T-helper 1 cell treated with Interleukin-12 subunit alpha and Interleukin-12 subunit beta and Interleukin-4 antibody, amounts not matched to agents 30 ng/mL and 1 ng/mL, for 36 hours (primary cell): ENCODE measurements around the gene SRPRB. TPM values are rescaled to one million over a fixed set of nuclear protein-coding genes. Genes with fewer than 3 reads are reported as not detected.

Source experiments
- intact Hi-C: fragments of 100-400 bp; cut with micrococcal nuclease; formaldehyde crosslinking; loops from one replicate; pipeline ENCODE4 v1.15.1; 2024
- total RNA-seq: library from RNA; stranded (reverse); gene quantifications from 2 replicates; pipeline ENCODE4 v1.2.3, GENCODE V29; 2022

Gene SRPRB
- total RNA-seq, 1 donor from 2014 or later: 73.1 TPM

DNA sequence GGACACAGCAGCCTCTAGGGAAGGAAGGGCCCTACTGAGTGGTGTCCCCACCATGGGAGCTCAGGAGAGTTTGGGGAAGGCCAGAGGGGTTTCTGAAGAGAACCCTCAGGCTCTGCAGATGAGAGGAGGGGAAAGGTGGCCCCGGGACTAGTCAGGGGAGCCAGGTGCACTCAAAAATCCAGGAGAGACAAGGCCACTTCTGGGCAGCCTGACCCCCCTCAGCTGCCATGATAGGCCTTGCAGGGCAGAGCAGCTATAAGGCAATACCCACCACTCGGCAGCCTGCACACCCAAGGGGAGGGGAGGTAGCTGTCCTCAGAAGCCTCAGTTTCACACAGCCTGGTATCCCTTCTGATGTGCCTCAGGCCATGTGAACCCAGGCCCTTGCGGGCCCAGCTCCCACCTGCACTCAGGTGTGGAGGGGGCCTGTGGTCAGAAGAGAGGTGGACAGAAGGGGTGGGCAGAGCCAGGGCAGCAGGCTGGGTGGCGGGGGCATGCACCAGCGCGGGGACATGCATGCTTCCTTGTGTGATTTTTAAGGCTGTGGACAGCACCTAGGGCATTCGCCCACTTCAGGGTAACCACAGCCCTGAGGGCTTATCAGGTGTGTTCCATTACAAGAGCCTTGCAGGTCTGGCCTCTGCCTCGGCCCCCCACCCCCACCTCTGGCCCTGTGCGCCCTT lies 34.6 kb downstream of the SRPRB start:
- intact Hi-C loops: no loop called here

DNA sequence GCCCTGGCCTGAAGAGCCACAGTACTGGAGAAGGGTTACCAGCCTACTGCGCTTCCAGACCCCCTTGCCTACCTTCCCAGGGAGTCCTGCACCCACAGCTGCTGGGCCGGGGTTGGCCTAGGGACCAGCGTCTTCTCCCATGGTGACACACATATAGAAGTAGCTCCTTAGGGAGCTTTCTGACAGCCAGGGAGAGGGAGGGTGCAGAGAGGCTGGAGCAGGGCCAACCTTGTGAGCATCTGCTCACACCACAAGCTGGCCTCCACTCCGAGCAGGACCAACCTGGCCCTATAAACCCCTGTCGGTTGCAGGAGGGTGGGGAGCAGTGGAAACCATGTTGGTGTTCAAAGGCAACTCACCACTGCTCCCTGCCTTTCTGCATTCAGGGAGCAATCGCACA lies 35.2 kb downstream of the SRPRB start:
- intact Hi-C loops: no loop called here

DNA sequence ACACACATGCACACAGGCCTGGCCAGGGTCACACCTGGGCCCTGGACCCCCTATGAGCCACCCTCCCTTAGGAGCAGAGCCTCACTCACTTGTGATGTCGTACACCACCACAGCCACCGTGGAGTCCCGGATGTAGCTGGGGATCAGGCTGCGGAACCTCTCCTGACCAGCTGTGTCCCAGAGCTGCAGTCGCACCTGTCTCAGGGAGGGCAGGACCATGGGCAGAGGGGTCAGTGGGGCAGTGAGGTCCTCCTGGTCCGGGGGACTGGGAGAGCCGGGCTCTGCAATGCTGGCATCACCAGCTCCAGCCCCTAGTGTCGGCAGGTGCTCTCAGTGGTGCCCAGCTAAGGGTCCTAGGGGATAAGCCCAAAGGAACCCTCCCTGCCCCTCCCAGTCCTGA lies 35.6 kb downstream of the SRPRB start:
- intact Hi-C loops: no loop called here

DNA sequence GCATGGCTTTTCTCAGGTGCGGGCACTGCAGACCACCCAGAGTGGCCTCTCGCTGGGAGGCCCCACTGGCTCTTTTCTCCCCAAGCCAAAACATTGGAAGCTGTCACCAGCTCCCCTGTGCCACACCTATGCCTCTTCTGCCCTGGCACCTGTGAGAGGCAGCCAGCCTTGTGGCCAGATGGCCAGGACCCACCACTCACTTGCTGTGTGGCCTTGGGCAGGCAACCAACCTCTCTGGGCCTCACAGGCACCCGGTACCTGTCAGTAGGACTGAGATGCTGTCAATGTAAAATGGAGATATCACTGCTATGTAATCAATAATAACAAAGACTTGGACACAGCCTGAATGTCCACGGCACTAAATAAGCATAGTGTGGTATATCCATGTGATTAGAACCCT lies 36.5 kb downstream of the SRPRB start:
- intact Hi-C loops: no loop called here

DNA sequence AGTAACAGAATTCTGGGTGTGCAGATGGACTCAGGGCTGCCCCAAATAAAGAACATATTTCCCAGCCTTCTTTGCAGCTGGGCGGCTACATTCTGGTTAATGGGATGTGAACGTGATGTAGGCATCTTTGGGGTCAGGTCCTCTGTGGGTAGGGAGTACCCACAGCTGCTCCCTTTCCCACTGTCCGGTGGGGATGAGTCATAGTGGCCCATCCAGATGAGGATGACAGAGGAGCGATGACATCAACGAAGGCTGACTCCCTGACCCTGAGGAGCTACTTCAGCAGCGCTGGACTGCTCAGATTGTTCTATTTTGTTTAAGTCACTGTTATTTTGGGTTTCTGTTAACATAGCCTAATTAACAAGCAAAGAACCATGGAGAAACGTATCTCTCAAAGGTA lies 38.0 kb downstream of the SRPRB start:
- intact Hi-C loops: no loop called here

DNA sequence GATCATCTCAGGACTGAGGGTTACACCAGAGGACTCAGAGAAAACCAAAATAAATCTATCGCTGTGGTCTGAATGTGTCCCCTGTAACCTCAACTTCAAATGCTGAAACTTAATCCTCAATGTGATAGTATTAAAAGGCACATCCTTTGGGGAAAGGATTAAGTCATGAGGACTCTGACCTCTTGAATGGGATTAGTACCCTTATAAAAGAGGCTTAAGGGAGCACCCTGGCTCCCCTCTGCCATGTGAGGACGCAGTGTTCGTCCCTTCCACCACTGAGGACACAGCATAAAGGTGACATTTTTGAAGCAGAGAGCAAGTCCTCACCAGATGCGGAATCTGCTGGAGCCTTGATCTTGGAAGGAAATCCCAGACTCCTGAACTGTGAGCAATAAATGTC lies 39.5 kb downstream of the SRPRB start:
- intact Hi-C loops: no loop called here

DNA sequence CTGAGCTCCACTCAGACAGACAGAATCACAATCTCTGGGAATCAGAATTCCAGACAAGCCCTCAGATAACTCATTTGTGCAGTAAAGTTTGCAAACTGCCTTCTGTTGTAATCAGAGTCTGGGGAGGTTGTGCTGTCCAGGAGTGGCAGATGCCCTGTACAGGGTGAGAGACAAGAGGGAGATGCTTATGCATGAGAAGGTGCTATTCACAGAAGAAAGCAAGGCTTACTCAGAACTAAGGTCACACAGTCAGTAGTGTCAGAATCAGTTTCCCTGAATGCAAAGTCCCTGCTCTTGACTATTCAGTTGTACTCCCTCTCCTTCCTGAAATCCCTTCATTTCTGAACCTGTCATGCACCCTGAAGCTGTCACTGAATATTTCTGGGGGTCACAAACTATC lies 43.7 kb downstream of the SRPRB start:
- intact Hi-C loops: no loop called here

DNA sequence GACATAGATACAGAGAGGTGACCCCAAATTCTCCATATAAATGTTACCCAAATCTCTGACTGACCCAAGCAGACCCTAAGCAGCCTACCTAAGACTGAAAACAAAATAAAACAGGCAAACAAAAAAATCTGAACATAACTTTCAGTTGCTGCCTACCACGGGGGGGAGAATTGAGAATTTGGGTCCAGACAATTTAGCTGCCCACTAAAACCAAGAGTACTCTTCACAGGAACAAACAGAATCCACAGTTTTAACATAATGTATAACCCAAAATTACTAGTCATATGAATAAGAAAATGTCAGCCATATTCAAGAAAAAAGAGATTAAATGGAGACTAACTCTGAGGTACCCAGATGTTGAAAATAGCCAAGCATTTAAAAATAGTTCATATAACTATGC lies 44.4 kb downstream of the SRPRB start:
- intact Hi-C loops: no loop called here

DNA sequence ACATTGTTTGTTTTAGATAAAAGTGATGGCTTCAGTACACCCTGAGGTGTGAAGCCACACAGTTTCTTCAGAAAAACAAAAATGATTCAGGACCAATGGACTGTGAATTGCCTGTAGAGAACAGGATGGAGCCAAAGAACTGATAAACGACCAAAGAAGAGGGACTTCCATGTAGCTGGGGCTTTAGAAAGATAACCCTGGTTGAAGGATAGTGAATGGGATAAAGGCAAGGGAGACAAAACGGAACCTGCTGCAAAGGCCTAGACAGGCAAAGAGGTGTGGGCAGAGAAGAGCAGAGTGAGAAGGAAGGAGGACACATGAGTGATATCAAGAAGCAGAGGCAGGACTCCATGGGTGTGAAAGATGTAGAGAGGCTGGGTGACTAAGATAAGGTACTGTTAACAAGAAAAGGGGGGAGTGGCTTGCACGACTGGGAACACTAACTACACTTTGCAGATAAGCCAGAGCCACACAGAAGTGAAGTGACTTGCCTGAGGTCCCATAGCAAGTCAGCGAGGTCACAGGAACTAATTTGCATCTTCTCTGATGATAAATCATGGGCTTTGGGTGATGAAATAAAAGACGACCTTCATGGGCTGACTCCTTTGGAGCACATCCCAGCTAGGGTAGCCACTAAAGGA lies 45.8 kb downstream of the SRPRB start:
- intact Hi-C loops: no loop called here

DNA sequence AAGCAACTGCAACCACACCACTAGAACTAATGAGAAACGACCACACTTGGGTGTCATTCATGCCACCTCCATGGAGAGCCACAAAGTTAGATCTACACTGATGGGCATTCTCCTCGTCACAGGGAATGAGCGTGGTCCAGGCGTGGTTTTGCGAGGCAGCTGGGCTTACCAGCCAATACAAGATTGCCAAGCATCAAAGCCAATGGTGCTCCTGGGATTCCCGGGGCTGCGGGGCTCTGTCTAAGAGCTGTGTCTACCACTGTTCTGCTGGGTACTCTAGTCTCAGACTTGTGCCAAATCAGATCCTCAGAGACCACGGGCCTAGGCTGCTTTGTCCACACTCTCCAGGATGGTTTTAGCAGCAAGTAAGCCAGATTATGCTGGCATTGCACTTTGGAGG lies 46.3 kb downstream of the SRPRB start:
- intact Hi-C loops: no loop called here

DNA sequence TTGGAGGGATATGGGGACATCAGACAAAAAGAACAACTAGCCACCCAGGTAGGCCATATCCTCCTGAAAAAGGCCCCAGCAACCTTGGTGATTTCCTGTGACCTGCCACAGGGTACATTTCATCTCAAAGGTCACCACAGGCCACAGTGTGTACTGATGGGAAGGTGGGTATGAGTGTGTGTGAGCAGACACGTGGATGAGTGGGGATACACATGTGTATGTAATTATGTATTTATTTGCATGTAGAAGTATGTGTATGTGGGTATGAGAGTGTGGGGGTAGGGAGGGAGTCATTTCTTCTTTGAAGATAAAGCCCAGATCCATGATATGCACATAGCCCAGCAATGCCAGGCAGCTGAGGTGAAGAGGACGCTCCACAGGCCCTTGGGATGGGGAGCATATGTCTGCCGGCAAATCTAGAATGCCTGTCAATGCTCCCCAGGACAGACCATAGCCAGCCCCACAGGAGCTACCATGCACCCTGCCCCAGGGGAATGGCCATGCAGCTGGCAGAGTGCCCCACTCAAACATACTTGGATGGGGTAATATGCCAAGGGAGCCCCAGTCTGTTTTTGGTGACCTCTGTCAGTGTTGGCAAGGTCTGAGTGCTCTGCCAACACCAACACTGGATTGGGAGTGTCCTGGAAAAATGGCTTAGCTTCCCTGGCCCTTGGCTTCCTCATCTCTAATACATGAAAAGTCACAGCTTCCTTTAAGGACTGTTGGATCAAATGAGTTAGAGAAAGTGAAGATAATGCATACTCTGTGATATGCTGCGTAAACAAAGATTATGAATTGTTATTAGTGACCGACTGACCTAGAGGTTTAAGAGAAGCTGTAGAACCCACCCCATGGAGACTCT lies 47.7 kb downstream of the SRPRB start:
- intact Hi-C loops: no loop called here

DNA sequence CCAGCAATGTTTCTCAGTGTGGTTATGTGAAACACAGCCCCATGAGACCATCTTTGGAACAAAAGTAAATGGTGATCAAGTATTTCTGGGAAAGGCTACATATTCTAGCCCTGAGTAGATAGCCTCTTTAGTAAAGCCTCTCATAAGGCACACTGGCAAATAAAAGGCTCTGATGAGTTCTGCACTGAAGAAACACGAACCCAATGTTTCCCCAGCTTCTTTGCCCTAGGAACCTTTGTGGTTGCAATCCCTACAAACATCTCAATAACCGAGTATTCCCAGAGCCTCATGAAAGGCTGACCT lies 48.3 kb downstream of the SRPRB start:
- intact Hi-C loops: no loop called here

DNA sequence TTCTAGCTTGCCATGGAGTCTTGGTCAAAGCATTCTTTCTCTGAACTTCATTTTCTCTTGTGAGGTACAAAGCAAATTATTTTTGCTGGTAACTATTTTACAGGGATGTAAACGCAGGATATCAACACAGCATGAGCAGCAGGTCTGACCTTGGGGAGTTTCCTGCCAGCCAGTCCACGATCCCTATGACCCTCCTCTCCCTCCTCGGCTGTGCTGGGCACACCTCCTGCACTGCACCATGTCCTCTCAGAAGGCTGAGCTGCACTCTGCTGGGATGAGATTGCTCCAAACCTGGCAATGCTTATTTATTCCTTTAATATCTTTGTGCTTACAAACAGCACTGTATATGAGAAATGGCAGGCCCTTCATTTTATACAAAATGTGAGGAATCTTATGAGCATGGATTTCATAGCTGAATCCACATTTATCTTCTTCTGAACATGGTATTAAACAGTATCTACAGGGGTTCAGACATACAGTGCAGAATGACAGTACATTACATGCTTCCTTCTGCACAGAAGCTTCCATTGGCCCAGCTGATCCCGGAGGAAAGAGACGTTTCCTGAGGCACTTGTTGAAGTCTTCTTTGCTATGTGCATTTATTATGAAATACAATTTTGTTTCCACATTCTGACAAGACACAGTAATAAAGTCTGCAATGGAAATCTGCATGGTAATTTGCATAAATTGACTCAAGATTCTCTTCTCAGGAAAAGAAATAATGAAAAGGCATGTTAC lies 48.8 kb downstream of the SRPRB start:
- intact Hi-C loops: no loop called here

DNA sequence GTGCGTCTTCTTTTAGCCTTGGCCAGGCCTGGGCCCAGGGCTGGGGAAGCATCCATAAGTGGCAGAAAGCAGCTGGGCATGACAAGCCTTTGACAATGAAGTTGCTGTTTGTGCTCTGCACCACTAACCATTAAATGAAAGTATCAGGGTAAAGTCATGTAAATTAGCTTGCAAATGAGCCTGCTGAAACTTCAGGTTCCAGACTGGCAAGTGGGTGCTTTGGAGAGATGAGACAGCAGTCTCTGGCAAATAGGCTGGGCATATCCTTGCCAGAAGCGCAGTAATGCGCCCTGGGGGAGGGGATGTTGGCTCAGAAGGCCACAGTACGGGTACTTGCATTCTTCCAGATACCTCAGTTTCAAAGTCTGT lies 49.4 kb downstream of the SRPRB start:
- intact Hi-C loops: no loop called here

DNA sequence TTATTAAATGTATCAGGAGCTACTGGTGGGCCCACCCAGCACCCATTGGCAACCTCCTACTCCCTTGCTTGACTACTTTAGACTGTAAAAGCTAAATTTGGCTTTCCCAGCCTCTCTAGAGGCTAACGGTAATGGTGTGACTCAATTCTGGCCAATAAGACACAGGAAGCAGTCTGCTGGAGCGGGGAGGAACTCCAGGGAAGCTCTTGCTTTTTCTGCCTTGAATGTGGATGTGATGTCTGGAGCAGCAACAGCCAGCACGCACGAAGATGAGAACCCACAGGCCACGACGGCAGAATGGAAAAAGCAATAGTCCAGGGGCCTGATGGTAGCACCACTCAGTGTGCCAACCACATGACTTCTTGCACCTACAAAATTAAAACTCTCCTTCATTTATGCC lies 50.2 kb downstream of the SRPRB start:
- intact Hi-C loops: no loop called here

DNA sequence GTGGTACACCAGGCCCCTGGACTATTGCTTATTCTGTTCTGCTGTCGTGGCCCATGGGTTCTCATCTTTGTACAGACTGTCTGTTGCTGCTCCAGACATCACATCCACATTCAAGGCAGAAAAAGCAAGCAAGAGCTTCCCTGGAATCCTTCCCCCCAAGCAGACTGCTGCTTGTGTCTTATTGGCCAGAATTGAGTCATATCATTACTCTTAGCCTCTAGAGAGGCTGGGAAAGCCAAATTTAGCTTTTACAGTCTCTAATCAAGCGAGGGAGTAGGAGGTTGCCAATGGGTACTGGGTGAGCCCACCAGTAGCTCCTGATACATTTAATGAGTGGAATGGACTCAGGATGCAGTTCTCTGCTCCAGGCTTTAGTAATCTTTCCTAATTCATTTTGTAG lies 50.7 kb downstream of the SRPRB start:
- intact Hi-C loops: no loop called here

DNA sequence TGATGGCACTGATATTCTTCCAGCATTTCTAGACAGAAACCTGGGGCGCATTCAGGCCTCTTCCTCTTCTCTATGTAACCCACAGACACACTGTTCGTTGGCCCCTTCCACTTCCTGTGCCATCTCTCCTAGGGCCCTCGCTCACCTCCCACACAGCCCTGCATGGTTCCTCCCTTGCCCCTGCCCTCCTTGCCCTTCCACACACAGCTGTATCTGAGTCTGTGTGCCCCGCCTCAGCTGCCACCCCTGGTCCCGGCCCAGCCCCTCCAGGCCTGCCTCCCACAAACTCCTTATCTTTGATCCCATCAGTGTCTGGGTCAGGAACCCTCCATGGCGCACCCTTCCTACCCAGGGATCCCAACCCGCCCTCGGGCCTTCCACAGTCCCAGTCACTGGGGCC lies 52.2 kb downstream of the SRPRB start:
- intact Hi-C loops: no loop called here

DNA sequence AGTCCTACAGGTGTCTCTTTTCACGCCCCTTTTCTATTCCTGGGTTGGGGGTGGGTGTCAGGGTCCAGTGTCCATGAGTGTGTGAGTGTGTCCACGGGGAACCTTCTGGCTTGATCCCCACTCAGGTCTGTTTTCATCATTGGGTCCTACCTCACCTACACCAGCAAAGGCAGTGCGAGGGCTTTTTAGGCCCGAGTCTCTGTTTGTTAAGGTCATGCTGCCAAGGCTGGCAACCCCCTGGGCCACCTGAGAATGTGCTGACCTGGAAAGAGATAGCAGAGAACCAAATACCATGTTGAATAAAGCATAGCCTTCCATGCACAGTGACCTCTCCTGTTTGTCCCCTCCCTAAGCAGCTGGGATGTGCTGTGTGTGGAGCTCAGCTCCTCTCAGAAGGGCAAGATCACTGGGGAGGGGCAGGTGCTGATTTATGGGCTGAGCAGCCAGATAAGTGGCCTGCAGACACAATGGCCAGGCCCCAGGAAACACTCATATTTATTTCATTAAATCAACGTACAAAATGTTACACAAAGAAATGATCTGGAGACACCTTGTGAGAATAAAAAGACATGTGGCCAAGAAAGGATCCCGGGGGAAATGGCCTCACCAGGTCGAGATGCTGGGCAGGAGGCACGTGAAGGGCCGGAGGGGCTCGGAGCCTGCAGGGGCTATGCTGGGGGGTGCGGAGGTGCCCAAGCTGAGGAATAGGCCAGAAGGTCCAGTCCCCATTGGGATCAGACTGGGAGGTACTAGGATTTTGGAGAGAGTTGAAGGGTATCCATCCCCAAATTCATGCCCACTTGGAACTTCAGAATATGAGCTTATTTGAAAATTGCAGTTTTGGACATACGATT lies 54.0 kb downstream of the SRPRB start:
- intact Hi-C loops: no loop called here

DNA sequence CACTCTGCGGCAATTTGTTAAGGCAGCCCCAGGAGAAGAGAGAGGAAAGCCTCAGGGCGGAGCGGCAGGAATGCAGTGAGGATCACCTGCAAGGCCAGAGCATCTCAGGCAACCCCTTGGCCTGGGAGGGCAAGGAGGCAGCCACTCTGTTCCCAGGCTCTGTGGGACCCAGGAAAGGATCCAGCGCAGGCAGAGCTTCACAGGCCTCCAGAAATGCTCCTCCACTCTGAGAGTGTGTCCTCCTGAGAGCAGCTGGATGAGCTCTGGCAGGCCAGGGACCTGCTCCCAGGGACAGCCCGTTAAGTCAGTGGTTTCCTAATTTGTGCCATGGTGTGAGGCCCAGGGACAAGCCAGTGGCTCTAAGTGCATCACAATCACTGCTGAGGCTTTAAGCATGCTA lies 54.9 kb downstream of the SRPRB start:
- intact Hi-C loops: no loop called here

DNA sequence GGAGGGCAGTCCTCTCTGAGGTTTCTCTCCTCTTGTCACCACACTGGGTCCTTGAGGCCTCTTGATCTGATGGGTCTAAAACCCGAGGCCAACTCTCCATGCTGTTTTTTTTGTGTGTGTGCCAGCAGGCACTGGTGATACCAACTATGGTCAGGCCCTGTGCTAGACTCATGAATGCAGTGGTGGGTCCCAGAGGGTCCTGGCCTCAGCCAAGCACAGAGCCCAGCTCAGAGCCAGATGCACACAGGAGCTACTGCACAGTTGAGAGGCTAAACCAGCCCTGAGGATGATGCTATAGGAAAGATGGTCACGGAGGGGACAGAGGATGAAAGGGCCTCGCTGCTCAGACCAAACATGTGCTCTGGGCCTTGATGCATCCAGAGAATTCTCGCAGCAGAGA lies 56.5 kb downstream of the SRPRB start:
- intact Hi-C loops: no loop called here

DNA sequence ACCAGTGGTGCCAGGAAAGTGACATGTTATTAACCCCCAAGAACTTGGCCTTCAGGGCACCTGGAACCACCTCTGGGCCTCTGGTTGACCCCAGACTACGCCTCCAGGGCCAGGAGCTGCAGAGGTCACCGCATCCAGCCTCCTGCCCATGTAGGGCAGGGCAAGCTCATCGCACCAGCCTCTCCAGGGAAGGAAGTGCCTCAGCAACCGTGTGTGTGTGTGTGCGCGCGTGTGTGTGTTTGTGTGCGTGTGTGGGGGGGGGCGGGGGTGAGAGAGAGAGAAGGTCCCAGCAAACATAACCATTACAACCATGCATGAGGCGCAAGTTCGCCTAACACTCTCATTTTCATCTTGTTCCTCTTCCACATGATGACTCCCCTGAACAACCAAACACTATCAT lies 58.3 kb downstream of the SRPRB start:
- intact Hi-C loops: no loop called here
